NOMO-1 (cell line): Measurements from ENCODE around the gene HEMGN.
"Not testable (repeated sequence)": the region's sequence is repeated elsewhere in the genome, so short reads cannot be mapped to it uniquely, and the experiment has no call there.

ENCODE experiments used
- DNase-seq, 2 experiments: peaks; one replicate each; lab custom pipeline; 2025; ENCODE audit not compliant: unreplicated experiment in 2 of 2; lab: John Stamatoyannopoulos, UW

Gene HEMGN

DNA sequence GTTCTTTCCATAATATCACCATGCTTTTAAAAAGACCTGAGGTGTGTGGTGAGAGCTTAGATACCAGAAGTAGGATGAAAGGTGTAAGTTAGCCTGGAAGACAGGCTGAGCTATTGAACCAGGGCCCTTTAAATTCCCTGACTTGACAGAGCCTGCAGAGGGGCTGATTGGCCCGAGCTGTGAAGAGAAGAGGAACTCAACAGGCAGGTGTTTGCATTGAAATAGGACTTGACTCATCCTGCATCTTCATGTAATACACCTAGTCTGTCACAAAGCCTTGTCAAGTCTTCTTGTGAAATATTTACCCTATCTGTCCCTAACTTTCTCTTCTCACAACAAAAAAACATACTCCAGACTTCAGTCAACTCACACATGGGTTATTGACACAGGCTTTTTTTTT is 28.5 kb upstream of the HEMGN start:
- peak in 1 of 2 experiments; percentile 29 for DNase-seq

DNA sequence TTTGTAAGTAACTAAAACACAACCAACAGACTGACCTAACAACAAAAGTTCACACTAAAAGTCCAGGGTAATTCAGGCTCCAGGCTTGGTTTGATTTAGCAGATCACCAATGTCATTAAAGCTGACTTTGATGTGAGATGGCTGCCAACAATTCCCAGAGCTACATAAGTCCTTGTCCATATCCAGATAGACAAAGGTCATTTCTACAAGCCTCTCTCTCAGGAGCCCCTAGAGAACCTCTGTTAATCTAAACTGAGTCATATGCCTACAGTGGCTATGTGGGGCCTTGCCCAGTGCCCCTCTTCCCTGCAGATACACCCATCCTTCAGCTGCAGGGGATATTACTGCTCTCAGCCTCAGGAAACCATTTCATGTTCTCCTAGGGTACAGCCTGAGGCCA is 26.9 kb upstream of the HEMGN start:
- no peak for DNase-seq

- no peak for DNase-seq
Observed at GRCh38 chr9:97963232-97963631, 25.3 kb upstream of the HEMGN start.

DNA sequence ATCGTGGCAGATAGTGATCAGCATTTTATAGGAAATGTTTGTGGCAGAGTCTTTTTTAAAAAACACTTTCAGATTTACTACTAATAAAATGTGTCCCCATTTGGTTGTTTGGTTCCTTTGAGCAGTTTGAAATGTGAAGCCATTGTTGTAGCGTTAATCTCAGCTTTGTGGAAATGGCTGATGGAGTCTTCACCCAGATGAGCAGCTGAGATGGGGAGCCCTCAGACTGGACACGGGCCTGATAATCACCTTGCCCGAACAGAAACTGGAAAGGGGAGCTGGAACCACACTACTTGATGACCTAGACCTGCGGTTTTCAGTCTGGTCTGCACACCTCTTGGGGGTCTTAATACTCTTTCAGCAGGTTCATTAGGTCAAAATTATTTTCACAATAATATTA is 24.6 kb upstream of the HEMGN start:
- DNase-seq, result no peak

DNA sequence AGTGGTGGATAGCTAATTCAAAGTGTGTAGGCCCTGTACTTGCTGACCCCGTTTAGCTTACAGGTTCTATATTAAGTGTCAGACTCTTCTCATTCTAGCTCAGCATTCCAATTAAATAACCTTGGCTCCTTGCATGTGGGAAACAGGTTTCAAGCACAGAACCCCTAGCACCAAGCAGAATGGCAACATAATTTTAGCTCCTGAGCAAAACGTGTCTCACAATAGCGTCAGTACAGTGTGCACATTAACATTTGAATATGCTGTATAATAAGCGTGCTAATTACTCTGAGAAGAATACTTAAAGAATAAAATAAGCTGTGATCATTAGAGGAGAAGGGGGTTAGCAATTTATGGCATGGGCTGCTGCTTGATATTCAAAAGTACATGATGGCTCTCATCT is 24.2 kb upstream of the HEMGN start:
- no peak for DNase-seq

GRCh38 chr9:97961361-97961760 is 23.4 kb upstream of the HEMGN start:
- no peak for DNase-seq

- DNase-seq, result not testable (repeated sequence)
Observed at GRCh38 chr9:97960678-97961328, 22.8 kb upstream of the HEMGN start.

DNA sequence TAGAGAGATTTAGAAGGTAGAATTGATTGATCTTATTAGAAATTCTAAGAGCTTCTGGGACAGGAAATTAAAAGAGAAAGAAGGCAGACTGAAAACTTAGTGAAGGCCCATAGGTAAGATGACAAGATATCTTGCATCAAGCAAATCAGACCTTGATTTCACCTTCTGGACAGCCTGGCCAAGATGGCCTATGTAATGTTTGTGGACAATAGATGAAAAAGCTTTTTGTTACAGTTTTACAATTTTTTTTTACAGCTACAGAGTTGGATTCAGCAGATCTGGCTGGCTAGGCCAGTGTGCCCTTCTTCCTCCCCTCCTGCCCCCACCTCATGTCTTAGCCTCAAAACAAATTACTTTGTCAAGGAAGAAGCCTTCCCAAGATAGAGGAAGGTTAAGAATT is 21.6 kb upstream of the HEMGN start:
- no peak for DNase-seq

GRCh38 chr9:97958812-97959511 is 21.0 kb upstream of the HEMGN start:
- DNase-seq, result no peak

GRCh38 chr9:97956331-97956730 is 18.4 kb upstream of the HEMGN start:
- no peak for DNase-seq

- peak; percentile 27 to 40 for DNase-seq
Observed at GRCh38 chr9:97954550-97954989, 16.6 kb upstream of the HEMGN start.

GRCh38 chr9:97950873-97951272 is 12.9 kb upstream of the HEMGN start:
- DNase-seq, result not testable (repeated sequence)

- not testable (repeated sequence) for DNase-seq
Observed at GRCh38 chr9:97947094-97947493, 9.1 kb upstream of the HEMGN start.

- DNase-seq, result not testable (repeated sequence)
Observed at GRCh38 chr9:97945470-97945869, 7.5 kb upstream of the HEMGN start.

- DNase-seq, result no peak
Observed at GRCh38 chr9:97944612-97945011, 6.6 kb upstream of the HEMGN start.

- peak in 1 of 2 experiments; percentile 38 for DNase-seq
Observed at GRCh38 chr9:97943308-97943855, 5.4 kb upstream of the HEMGN start.

- no peak for DNase-seq
Observed at GRCh38 chr9:97941323-97941722, 3.4 kb upstream of the HEMGN start.

DNA sequence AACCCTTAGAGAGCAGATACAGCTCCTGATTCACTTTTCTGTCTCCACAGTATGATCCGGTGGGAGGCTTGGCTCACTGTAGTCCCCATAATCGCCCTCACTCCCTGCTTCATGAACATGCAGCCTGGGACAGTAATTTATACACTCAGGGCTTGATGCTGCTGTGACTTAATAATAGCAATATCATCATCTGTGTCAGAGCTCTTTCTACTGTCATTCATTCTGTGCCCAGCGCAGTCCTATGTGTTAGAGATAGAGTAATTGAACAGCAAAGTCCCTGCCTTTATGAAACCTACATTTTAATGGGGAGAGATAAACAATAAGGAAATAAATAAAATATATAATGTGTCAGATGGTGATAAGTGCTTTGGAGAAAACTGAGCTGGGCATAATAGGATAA is 2.8 kb upstream of the HEMGN start:
- DNase-seq, result no peak

- DNase-seq, result no peak
Observed at GRCh38 chr9:97940233-97940632, 2.3 kb upstream of the HEMGN start.

DNA sequence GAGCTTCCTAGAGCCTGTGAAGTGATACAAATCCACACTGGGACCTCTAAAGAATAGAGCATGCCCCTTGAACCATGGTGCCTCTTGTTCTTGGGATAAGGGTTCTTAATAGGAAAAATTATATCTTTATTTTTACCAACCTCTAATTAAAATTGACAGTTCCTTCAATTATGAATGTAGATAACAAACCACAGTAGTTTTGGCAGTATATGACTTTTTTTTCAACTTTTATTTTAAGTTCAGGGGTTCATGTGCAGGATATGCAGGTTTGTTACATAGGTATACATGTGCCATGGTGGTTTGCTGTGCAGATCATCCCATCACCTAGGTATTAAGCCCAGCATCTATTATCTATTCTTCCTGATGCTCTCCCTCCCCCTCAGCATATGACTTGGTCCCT is 974 bp downstream of the HEMGN start:
- DNase-seq, result no peak

GRCh38 chr9:97935276-97935675 is 2.7 kb downstream of the HEMGN start:
- no peak for DNase-seq
